Measurements from ENCODE around the gene SERPINI1.

- TF ChIP-seq SIX5 (IDR thresholded peaks at IDR 0.05; ENCODE audit: low read depth, low read length) (no peak), JUND (IDR thresholded peaks at IDR 0.05; ENCODE audit: low read length) (no peak)
Measured at GRCh38 chr3:167733961-167734497, 1.5 kb upstream of the SERPINI1 start.

Measured in H1 (cell line).